GM21529 (cell line): ENCODE data around the gene LRRC1.
A peak's percentile ranks its signal among the peaks of the same experiment; 100 is the strongest.

Experiments used
- ATAC-seq: cut with Tn5 transposase; IDR thresholded peaks from one replicate; pipeline ENCODE4 v1.9.1; 2021; ENCODE audit not compliant: unreplicated experiment

The LRRC1 gene

GRCh38 chr6:53813801-53814200, 19.0 kb downstream of the LRRC1 start:
- ATAC-seq: no peak

GRCh38 chr6:53814353-53814752, 19.5 kb downstream of the LRRC1 start:
- ATAC-seq: no peak

- ATAC-seq: no peak
These were observed 20.7 kb downstream of the LRRC1 start for GRCh38 chr6:53815381-53816119.

GRCh38 chr6:53818858-53819609, 24.2 kb downstream of the LRRC1 start:
- no peak for ATAC-seq

GRCh38 chr6:53822401-53823125, 27.8 kb downstream of the LRRC1 start:
- no peak for ATAC-seq

- no peak for ATAC-seq
These were observed 29.9 kb downstream of the LRRC1 start for GRCh38 chr6:53824714-53825113.

- peak; percentile 54 for ATAC-seq
These were observed 30.9 kb downstream of the LRRC1 start for GRCh38 chr6:53825532-53826321.

- ATAC-seq: no peak
These were observed 32.7 kb downstream of the LRRC1 start for GRCh38 chr6:53827531-53827930.

GRCh38 chr6:53828215-53828614, 33.4 kb downstream of the LRRC1 start:
- ATAC-seq: no peak

- ATAC-seq: no peak
These were observed 34.3 kb downstream of the LRRC1 start for GRCh38 chr6:53828966-53829697.

GRCh38 chr6:53829698-53830221, 35.0 kb downstream of the LRRC1 start:
- ATAC-seq: no peak

- ATAC-seq: no peak
These were observed 35.6 kb downstream of the LRRC1 start for GRCh38 chr6:53830366-53830765.

GRCh38 chr6:53831081-53831869, 36.5 kb downstream of the LRRC1 start:
- ATAC-seq: no peak

GRCh38 chr6:53831936-53832660, 37.3 kb downstream of the LRRC1 start:
- no peak for ATAC-seq

- no peak for ATAC-seq
These were observed 38.4 kb downstream of the LRRC1 start for GRCh38 chr6:53833155-53833554.

- ATAC-seq: no peak
These were observed 39.3 kb downstream of the LRRC1 start for GRCh38 chr6:53834132-53834531.

- no peak for ATAC-seq
These were observed 43.3 kb downstream of the LRRC1 start for GRCh38 chr6:53837865-53838769.

- ATAC-seq: no peak
These were observed 45.2 kb downstream of the LRRC1 start for GRCh38 chr6:53840027-53840426.
